Measurements from ENCODE around the gene ZC2HC1C. TPM values are rescaled to one million over a fixed set of nuclear protein-coding genes. Genes with fewer than 3 reads are reported as not detected.
A peak's percentile ranks its signal among the peaks of the same experiment; 100 is the strongest.

ZC2HC1C gene
- polyA plus RNA-seq, 2 of the 4 experiments (the other 2 are of a cell fraction), result 2.7 to 3.9 TPM

GRCh38 chr14:75040507-75040906 lies 28.9 kb upstream of the ZC2HC1C start:
- TF ChIP-seq E2F6 (IDR thresholded peaks at IDR 0.05; ENCODE audit: borderline replicate concordance, low read depth) (no peak), EHF (CRISPR knock-in tag; IDR thresholded peaks at IDR 0.05) (no peak), ELK1 (IDR thresholded peaks at IDR 0.05; ENCODE audit: low read depth, low read length) (no peak), HOXB5 (CRISPR knock-in tag; IDR thresholded peaks at IDR 0.05) (no peak), MAFK (IDR thresholded peaks at IDR 0.05; ENCODE audit: partially characterized antibody) (no peak), JUNB (IDR thresholded peaks at IDR 0.05) (no peak), HES2 (IDR thresholded peaks at IDR 0.05) (no peak), FOSB (CRISPR knock-in tag; IDR thresholded peaks at IDR 0.05) (no peak), ESRRA (IDR thresholded peaks at IDR 0.05; ENCODE audit: borderline replicate concordance, low read length) (no peak), FOSL2 (IDR thresholded peaks at IDR 0.05) (no peak), FOSL2 (CRISPR knock-in tag; IDR thresholded peaks at IDR 0.05) (no peak), PHF8 (IDR thresholded peaks at IDR 0.05; ENCODE audit: borderline replicate concordance, low read depth) (no peak), RFX5 (IDR thresholded peaks at IDR 0.05) (no peak), CHD2 (IDR thresholded peaks at IDR 0.05; ENCODE audit: low read length, partially characterized antibody) (no peak), SMC3 (IDR thresholded peaks at IDR 0.05) (no peak), GATA3 (IDR thresholded peaks at IDR 0.05; ENCODE audit: borderline replicate concordance) (no peak)
- FAIRE-seq (no peak), DNase-seq (ENCODE audit: low read depth in 1 of 2, low spot score in 1 of 2) (no peak), ATAC-seq (no peak)
- Histone ChIP-seq H3K4me1 (peaks cover 55% of the 10 kb centered on the region), H3K4me3 (no peak overlapping the region), H3K9me3 (no peaks in the 10 kb centered on the region), H3K4me2 (no peak overlapping the region; the same call in 2 of the 3 replicates), H3K27ac (peak overlapping the region; percentile 67 to 85; a peak in 5 of 6 replicates)
- ChIA-PET CTCF (interaction anchor here (1.6 kb wide), 1 partner anchor 9 kb away, joined by 3 read pairs; no protein-coding TSS in a partner anchor), POLR2A (no interaction called here)
- WGBS (ENCODE audit: missing lambda C conversion rate), result 100% methylated on average over 1 of the region's 1 CpG

GRCh38 chr14:75040959-75041358 lies 28.5 kb upstream of the ZC2HC1C start:
- no peaks in the 10 kb centered on the region for H3K9me3 ChIP-seq
- DNase-seq (ENCODE audit: low read depth in 1 of 2, low spot score in 1 of 2) (no peak), ATAC-seq (no peak), FAIRE-seq (no peak)
- peaks cover 56% of the 10 kb centered on the region for H3K4me1 ChIP-seq
- peak overlapping the region; percentile 72 for H3K4me2 ChIP-seq
- POLR2A ChIA-PET, result no interaction called here
- H3K4me3 ChIP-seq, result no peak overlapping the region
- 91% methylated on average over 2 of the region's 2 CpGs for WGBS (ENCODE audit: missing lambda C conversion rate)
- H3K27ac ChIP-seq, result peak overlapping the region; percentile 67 to 85
- TF ChIP-seq EHF (CRISPR knock-in tag; IDR thresholded peaks at IDR 0.05), result no peak
- no peak for TF ChIP-seq HOXA7 (CRISPR knock-in tag; IDR thresholded peaks at IDR 0.05)
- TF ChIP-seq ZC3H11A (IDR thresholded peaks at IDR 0.05), result no peak
- CTCF ChIA-PET, result interaction anchor here (1.6 kb wide), 1 partner anchor 8 kb away, joined by 3 read pairs; no protein-coding TSS in a partner anchor

GRCh38 chr14:75041613-75042012 lies 27.8 kb upstream of the ZC2HC1C start:
- Histone ChIP-seq H3K27ac (peak overlapping the region; percentile 67 to 85), H3K4me2 (peak overlapping the region; percentile 72), H3K4me3 (peak overlapping the region; percentile 9; the same call in 1 of the 3 replicates), H3K4me1 (peaks cover 56% of the 10 kb centered on the region), H3K9me3 (no peaks in the 10 kb centered on the region)
- POLR2A ChIA-PET, result no interaction called here
- FAIRE-seq (no peak), ATAC-seq (peak; percentile 66 to 85; a peak in 5 of 6 replicates), DNase-seq (ENCODE audit: low read depth in 1 of 2, low spot score in 1 of 2) (peak in 1 of 2 experiments; percentile 54)
- 16% methylated on average over 4 of the region's 4 CpGs for WGBS (ENCODE audit: missing lambda C conversion rate)
- CTCF ChIA-PET, result interaction anchor here (0.9 to 1.1 kb wide), 3 partner anchors 18 to 136 kb away, joined by 3 to 5 read pairs (median 4); no protein-coding TSS in a partner anchor
- TF ChIP-seq POLR2A (IDR thresholded peaks at IDR 0.05; ENCODE audit: low read length), result no peak
- TF ChIP-seq ZNF302 (CRISPR knock-in tag; IDR thresholded peaks at IDR 0.05), result no peak

- Histone ChIP-seq H3K9me3 (no peaks in the 10 kb centered on the region), H3K4me3 (peak overlapping the region; percentile 9; the same call in 1 of the 3 replicates), H3K4me2 (peak overlapping the region; percentile 72), H3K4me1 (peaks cover 56% of the 10 kb centered on the region), H3K27ac (peak overlapping the region; percentile 67 to 85)
- ChIA-PET POLR2A (interaction anchor here (0.6 kb wide), 1 partner anchor 164 kb away, joined by 4 read pairs; no protein-coding TSS in a partner anchor), CTCF (interaction anchor here (0.9 to 1.1 kb wide), 3 partner anchors 19 to 136 kb away, joined by 3 to 5 read pairs (median 4); no protein-coding TSS in a partner anchor)
- TF ChIP-seq MAFK (IDR thresholded peaks at IDR 0.05; ENCODE audit: partially characterized antibody) (peak; percentile 95), E2F6 (IDR thresholded peaks at IDR 0.05; ENCODE audit: borderline replicate concordance, low read depth) (no peak)
- WGBS (ENCODE audit: missing lambda C conversion rate), result 24% methylated on average over 6 of the region's 6 CpGs
- DNase-seq (ENCODE audit: low read depth in 1 of 2, low spot score in 1 of 2) (peak in 1 of 2 experiments; percentile 9), ATAC-seq (peak; percentile 56 to 64; a peak in 4 of 6 replicates), FAIRE-seq (no peak)
Observed at GRCh38 chr14:75042035-75042434, 27.4 kb upstream of the ZC2HC1C start.
